ENCODE measurements around the gene ACSL6.

GRCh38 chr5:131953969-131954368, 57.5 kb downstream of the ACSL6 start:
- TF ChIP-seq CTCF (IDR thresholded peaks at IDR 0.05): no peak
- no peak for TF ChIP-seq POLR2A (IDR thresholded peaks at IDR 0.05)

All from uterus (tissue), 2 donors.